GM12878 (cell line): Measurements from ENCODE around the gene NBEA. TPM values are rescaled to one million over a fixed set of nuclear protein-coding genes. Genes with fewer than 3 reads are reported as not detected.

Experiments used
- BMI1 ChIP-seq: fragments of 450-650 bp; IDR thresholded peaks from 2 replicates; pipeline ENCODE4 v1.6.1; 2016; ENCODE audit warnings: mild to moderate bottlenecking, moderate library complexity, borderline replicate concordance
- BRCA1 ChIP-seq: IDR thresholded peaks from 2 replicates; pipeline ENCODE4 v1.6.1; 2011; ENCODE audit warnings: low read depth, low read length, improper control_type of control experiment
- NFXL1 ChIP-seq: fragments of 450-650 bp; IDR thresholded peaks from 2 replicates; pipeline ENCODE4 v1.6.1; 2017; ENCODE audit warnings: antibody characterized with exemption, mild to moderate bottlenecking, borderline replicate concordance
- RB1 ChIP-seq: fragments of 450-650 bp; formaldehyde crosslinking; IDR thresholded peaks from 2 replicates; pipeline ENCODE4 v1.6.1; 2017; ENCODE audit warnings: mild to moderate bottlenecking, borderline replicate concordance
- SMAD1 ChIP-seq: fragments of 450-650 bp; IDR thresholded peaks from 2 replicates; pipeline ENCODE4 v1.6.1; 2018; ENCODE audit warnings: mild to moderate bottlenecking, low read depth; ENCODE audit not compliant: partially characterized antibody
- polyA plus RNA-seq, 11 experiments: library from polyadenylated mRNA; depleted of rRNA in 4 of 11; unstranded in 6 of 11; stranded (reverse) in 5 of 11; fragments of >200 nt; fragmentation: Nextera tagmentation in 4 of 11; fragmentation: Illumina TruSeq in 1 of 11; extraction: Ambion mirVana in 4 of 11; extraction: Trizol in 1 of 11; gene quantifications; 1 replicate in 1 of 11; 2 replicates in 10 of 11; pipeline versions ENCODE4 v1.2.1 to v1.2.3, GENCODE V29; 2011 to 2016; ENCODE audit warnings: inconsistent platforms in 2 of 11, missing spikeins in 2 of 11, low read depth in 1 of 11
- total RNA-seq, 4 experiments: library from RNA; depleted of rRNA in 3 of 4; stranded (reverse); fragments of >200 nt in 3 of 4; fragmentation: Illumina TruSeq in 1 of 4; extraction: Trizol in 1 of 4; gene quantifications; 2 replicates each; pipeline versions ENCODE4 v1.2.1 to v1.2.3, GENCODE V29; 2013 to 2021
- TF ChIP-seq, protein P1 (sequence below), 3 experiments: IDR thresholded peaks in 2 of 3; conservative IDR thresholded peaks in 1 of 3; 2 replicates each; pipeline ENCODE4 v1.5.1; 2011; ENCODE audit warnings: low read depth in 3 of 3, low read length in 3 of 3, mild to moderate bottlenecking in 3 of 3, control low read depth in 2 of 3, moderate library complexity in 2 of 3, inconsistent platforms in 1 of 3, mixed read lengths in 1 of 3; ENCODE audit not compliant: control insufficient read depth in 2 of 3, insufficient read depth in 1 of 3; ENCODE audit errors: extremely low read depth in 1 of 3
- TF ChIP-seq, protein P2 (sequence below): fragments of 450-650 bp; conservative IDR thresholded peaks from 2 replicates; pipeline ENCODE4 v1.6.1; 2017; ENCODE audit warnings: mild to moderate bottlenecking, moderate library complexity
- TF ChIP-seq, protein P3 (sequence below): IDR thresholded peaks from 2 replicates; pipeline ENCODE4 v1.6.1; 2012; ENCODE audit warnings: low read depth, low read length, improper control_type of control experiment
- TF ChIP-seq, protein P4 (sequence below): fragments of 450-650 bp; IDR thresholded peaks from 2 replicates; pipeline ENCODE4 v1.6.1; 2017; ENCODE audit warnings: borderline replicate concordance

NBEA gene
- total and polyA plus RNA-seq, 10 of the 15 experiments (the other 5 are each of a cell fraction or from before 2014, with no cell fraction given) = 0.23 to 3.6 (median 0.55) TPM

DNA sequence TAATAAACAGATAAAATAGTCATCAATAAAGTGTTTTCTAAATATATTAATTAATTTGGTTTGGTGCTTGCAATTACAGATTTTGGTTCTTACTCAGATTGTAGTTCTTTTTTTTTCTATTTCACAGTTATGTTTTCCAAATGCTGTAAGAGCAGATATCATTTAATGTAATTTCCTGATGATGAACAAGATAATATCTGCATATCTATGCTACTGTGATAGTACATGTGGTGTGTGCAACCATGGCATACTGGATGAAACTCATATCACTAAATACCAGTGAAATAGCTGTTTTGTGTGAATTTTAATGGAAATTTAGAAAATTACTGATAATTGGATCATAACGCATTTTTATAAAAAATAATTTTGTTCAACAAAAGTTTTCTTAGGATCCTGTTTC, 623.2 kb downstream of the NBEA start (continued):
- TF ChIP-seq, protein P1, sequence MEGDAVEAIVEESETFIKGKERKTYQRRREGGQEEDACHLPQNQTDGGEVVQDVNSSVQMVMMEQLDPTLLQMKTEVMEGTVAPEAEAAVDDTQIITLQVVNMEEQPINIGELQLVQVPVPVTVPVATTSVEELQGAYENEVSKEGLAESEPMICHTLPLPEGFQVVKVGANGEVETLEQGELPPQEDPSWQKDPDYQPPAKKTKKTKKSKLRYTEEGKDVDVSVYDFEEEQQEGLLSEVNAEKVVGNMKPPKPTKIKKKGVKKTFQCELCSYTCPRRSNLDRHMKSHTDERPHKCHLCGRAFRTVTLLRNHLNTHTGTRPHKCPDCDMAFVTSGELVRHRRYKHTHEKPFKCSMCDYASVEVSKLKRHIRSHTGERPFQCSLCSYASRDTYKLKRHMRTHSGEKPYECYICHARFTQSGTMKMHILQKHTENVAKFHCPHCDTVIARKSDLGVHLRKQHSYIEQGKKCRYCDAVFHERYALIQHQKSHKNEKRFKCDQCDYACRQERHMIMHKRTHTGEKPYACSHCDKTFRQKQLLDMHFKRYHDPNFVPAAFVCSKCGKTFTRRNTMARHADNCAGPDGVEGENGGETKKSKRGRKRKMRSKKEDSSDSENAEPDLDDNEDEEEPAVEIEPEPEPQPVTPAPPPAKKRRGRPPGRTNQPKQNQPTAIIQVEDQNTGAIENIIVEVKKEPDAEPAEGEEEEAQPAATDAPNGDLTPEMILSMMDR (IDR thresholded peaks at IDR 0.05 in 2 of 3, conservative IDR thresholded peaks at IDR 0.05 in 1 of 3; ENCODE audit: control insufficient read depth in 2 of 3, extremely low read depth in 1 of 3, insufficient read depth in 1 of 3, low read depth in 3 of 3, low read length in 3 of 3) = no peak
- TF ChIP-seq BRCA1 = no peak
- TF ChIP-seq SMAD1 = no peak
- TF ChIP-seq, protein P2, sequence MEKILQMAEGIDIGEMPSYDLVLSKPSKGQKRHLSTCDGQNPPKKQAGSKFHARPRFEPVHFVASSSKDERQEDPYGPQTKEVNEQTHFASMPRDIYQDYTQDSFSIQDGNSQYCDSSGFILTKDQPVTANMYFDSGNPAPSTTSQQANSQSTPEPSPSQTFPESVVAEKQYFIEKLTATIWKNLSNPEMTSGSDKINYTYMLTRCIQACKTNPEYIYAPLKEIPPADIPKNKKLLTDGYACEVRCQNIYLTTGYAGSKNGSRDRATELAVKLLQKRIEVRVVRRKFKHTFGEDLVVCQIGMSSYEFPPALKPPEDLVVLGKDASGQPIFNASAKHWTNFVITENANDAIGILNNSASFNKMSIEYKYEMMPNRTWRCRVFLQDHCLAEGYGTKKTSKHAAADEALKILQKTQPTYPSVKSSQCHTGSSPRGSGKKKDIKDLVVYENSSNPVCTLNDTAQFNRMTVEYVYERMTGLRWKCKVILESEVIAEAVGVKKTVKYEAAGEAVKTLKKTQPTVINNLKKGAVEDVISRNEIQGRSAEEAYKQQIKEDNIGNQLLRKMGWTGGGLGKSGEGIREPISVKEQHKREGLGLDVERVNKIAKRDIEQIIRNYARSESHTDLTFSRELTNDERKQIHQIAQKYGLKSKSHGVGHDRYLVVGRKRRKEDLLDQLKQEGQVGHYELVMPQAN = no peak
- TF ChIP-seq RB1 = no peak
- no peak for TF ChIP-seq NFXL1
- no peak for TF ChIP-seq BMI1
- TF ChIP-seq, protein P3, sequence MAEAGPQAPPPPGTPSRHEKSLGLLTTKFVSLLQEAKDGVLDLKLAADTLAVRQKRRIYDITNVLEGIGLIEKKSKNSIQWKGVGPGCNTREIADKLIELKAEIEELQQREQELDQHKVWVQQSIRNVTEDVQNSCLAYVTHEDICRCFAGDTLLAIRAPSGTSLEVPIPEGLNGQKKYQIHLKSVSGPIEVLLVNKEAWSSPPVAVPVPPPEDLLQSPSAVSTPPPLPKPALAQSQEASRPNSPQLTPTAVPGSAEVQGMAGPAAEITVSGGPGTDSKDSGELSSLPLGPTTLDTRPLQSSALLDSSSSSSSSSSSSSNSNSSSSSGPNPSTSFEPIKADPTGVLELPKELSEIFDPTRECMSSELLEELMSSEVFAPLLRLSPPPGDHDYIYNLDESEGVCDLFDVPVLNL = no peak
- TF ChIP-seq, protein P4, sequence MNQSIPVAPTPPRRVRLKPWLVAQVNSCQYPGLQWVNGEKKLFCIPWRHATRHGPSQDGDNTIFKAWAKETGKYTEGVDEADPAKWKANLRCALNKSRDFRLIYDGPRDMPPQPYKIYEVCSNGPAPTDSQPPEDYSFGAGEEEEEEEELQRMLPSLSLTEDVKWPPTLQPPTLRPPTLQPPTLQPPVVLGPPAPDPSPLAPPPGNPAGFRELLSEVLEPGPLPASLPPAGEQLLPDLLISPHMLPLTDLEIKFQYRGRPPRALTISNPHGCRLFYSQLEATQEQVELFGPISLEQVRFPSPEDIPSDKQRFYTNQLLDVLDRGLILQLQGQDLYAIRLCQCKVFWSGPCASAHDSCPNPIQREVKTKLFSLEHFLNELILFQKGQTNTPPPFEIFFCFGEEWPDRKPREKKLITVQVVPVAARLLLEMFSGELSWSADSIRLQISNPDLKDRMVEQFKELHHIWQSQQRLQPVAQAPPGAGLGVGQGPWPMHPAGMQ = no peak
